LNCaP clone FGC (cell line): ENCODE results near the gene SORCS2.

Experiments
- DNase-seq: peaks from one replicate; pipeline ENCODE4 v3.0.0-alpha.2; 2011; ENCODE audit warnings: low read depth
- H3K4me3 ChIP-seq: 2 replicates; pipeline ENCODE4 v1.5.1; 2011; ENCODE audit warnings: mild to moderate bottlenecking, low read depth, low read length, control low read depth
- CTCF ChIP-seq: IDR thresholded peaks from 2 replicates; pipeline ENCODE4 v1.5.1; 2012; ENCODE audit warnings: mild to moderate bottlenecking; ENCODE audit not compliant: control insufficient read depth, insufficient read depth; ENCODE audit errors: extremely low read depth

SORCS2 gene

GRCh38 chr4:7232061-7232650, 39.8 kb downstream of the SORCS2 start:
- no peak for TF ChIP-seq CTCF
- H3K4me3 ChIP-seq = no peak overlapping the region
- no peak for DNase-seq

GRCh38 chr4:7233006-7233580, 40.8 kb downstream of the SORCS2 start:
- no peak overlapping the region for H3K4me3 ChIP-seq
- no peak for DNase-seq
- no peak for TF ChIP-seq CTCF

GRCh38 chr4:7233601-7234000, 41.3 kb downstream of the SORCS2 start:
- H3K4me3 ChIP-seq = no peak overlapping the region
- no peak for TF ChIP-seq CTCF
- no peak for DNase-seq

- DNase-seq = no peak
- no peak overlapping the region for H3K4me3 ChIP-seq
- TF ChIP-seq CTCF = no peak
Observed at GRCh38 chr4:7234355-7235029, 42.2 kb downstream of the SORCS2 start.

- TF ChIP-seq CTCF = no peak
- no peak for DNase-seq
- H3K4me3 ChIP-seq = no peak overlapping the region
Observed at GRCh38 chr4:7235030-7235380, 42.7 kb downstream of the SORCS2 start.

- H3K4me3 ChIP-seq = no peak overlapping the region
- DNase-seq = no peak
- no peak for TF ChIP-seq CTCF
Observed at GRCh38 chr4:7236847-7237246, 44.5 kb downstream of the SORCS2 start.
